Muscle layer of duodenum (tissue), 2 donors: ENCODE data around the gene PDE4B.
"Not testable (repeated sequence)": the region's sequence is repeated elsewhere in the genome, so short reads cannot be mapped to it uniquely, and the experiment has no call there.

Experiments
- H3K27ac ChIP-seq: one replicate; pipeline ENCODE4 v1.7.0; 2013; ENCODE audit warnings: mild to moderate bottlenecking, low read length
- H3K27me3 ChIP-seq: one replicate; pipeline ENCODE4 v1.7.0; 2013; ENCODE audit warnings: low read depth, mild to moderate bottlenecking, control low read depth, low read length
- H3K36me3 ChIP-seq, 2 donors: one replicate each; pipeline ENCODE4 v1.7.0; 2013; ENCODE audit warnings: low read length in 2 of 2, control low read depth in 1 of 2, mild to moderate bottlenecking in 1 of 2; ENCODE audit not compliant: insufficient read depth in 2 of 2, control insufficient read depth in 1 of 2
- H3K4me1 ChIP-seq, 2 donors: one replicate each; pipeline ENCODE4 v1.7.0; 2013; ENCODE audit warnings: low read length in 2 of 2, mild to moderate bottlenecking in 2 of 2, control low read depth in 1 of 2, moderate library complexity in 1 of 2; ENCODE audit not compliant: insufficient read depth in 2 of 2, control insufficient read depth in 1 of 2
- H3K4me3 ChIP-seq, 2 donors: one replicate each; pipeline ENCODE4 v1.7.0; 2013; ENCODE audit warnings: low read length in 2 of 2, low read depth in 1 of 2, mild to moderate bottlenecking in 1 of 2
- H3K9me3 ChIP-seq, 2 donors: one replicate each; pipeline ENCODE4 v1.7.0; 2013; ENCODE audit warnings: low read length in 2 of 2, control low read depth in 1 of 2, mild to moderate bottlenecking in 1 of 2; ENCODE audit not compliant: control insufficient read depth in 1 of 2
- donor health status: healthy.

Gene PDE4B

DNA sequence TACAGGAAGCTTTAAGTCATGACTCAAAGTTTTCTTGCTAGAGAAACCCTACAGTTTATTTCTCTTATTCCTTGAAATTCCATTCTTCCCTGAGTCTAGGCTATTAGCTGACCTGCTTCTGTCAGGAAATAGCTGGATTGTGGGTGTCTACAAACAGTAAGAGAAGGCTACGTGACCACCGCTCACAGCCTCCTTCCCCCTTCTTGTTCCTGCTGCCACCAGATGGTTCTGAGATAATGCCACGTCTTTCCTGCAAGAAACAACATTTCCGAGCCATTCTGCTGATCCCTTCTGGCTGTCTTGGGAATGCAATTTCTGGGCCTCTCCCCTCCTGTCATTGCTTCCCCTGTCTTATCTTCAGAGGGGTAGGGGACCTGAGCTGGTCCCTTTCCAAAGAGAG is 612.4 kb downstream of the PDE4B start:
- Histone ChIP-seq H3K27ac (no peak overlapping the region), H3K36me3 (no peaks in the 10 kb centered on the region), H3K27me3 (no peaks in the 10 kb centered on the region), H3K4me3 (no peak overlapping the region), H3K4me1 (peaks cover 0 to 9% of the 10 kb centered on the region in 2 donors), H3K9me3 (no peaks in the 10 kb centered on the region)

DNA sequence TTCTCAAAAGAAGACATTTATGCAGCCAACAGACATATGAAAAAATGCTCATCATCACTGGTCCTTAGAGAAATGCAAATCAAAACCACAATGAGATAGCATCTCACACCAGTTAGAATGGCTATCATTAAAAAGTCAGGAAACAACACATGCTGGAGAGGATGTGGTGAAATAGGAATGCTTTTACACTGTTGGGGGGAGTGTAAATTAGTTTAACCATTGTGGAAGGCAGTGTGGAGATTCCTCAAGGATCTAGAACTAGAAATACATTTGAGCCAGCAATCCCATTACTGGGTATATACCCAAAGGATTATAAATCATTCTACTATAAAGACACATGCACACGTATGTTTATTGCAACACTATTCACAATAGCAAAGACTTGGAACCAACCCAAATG is 618.8 kb downstream of the PDE4B start:
- H3K9me3 ChIP-seq, H3K27me3 ChIP-seq, H3K36me3 ChIP-seq, H3K4me1 ChIP-seq, H3K27ac ChIP-seq, H3K4me3 ChIP-seq: not testable (repeated sequence)

DNA sequence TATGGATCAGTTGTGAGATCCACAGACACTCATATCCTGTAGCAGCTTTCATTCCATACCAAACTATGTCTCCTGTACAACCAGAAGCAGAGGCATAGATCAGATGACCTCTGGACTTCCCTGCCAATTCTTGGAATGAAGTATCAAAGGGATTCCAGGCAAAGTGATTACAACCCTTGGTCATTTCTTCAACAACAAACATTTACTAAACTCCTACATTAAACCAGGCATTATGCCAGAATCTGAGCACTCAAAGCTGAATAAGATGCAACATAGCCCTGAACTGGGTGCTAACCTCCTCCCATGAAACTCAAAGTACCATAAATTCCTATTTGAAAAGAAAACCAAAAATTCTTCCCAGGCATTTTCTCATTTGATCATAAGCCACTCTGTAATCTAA is 620.0 kb downstream of the PDE4B start:
- no peaks in the 10 kb centered on the region for H3K27me3 ChIP-seq
- no peak overlapping the region for H3K4me3 ChIP-seq
- H3K36me3 ChIP-seq = no peaks in the 10 kb centered on the region
- peaks cover 0 to 9% of the 10 kb centered on the region in 2 donors for H3K9me3 ChIP-seq
- H3K4me1 ChIP-seq = peaks cover 3 to 4% of the 10 kb centered on the region in 2 donors
- H3K27ac ChIP-seq = no peak overlapping the region

DNA sequence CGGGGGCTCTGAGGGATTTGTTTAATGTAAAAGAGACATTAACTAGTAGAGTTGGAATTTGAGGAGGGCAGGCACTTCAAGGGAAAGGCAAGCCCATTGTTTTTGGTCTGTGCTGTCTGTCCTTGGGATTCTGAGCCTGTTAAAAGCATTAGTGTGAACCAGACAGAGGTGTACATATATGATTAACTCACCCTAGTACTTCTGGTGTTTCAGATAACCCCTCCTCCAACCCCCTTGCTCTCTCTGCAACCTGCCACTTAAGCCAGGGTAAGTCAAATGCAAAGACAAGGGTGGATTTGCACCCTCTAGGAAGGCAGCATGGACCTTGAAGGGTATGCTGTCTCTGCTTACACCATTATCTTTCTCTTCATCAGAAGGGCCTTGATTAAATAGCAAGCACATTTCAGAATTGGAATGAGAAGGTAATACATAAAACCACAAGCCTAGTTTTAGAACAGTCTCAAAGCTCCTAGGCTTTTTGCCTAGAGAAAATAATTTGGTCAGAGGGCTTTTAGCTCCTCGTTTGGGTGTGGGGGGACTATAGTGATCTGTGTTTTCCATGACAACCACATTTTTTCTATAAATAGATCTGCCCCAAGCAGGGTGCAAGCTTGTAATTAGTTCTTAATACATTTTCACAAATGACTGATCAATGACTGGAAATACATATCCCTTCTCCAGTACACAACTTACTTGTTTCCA is 620.6 kb downstream of the PDE4B start:
- Histone ChIP-seq H3K36me3 (no peaks in the 10 kb centered on the region), H3K4me3 (no peak overlapping the region), H3K27me3 (no peaks in the 10 kb centered on the region), H3K4me1 (peaks cover 3 to 4% of the 10 kb centered on the region in 2 donors), H3K9me3 (peaks cover 0 to 9% of the 10 kb centered on the region in 2 donors), H3K27ac (no peak overlapping the region)

DNA sequence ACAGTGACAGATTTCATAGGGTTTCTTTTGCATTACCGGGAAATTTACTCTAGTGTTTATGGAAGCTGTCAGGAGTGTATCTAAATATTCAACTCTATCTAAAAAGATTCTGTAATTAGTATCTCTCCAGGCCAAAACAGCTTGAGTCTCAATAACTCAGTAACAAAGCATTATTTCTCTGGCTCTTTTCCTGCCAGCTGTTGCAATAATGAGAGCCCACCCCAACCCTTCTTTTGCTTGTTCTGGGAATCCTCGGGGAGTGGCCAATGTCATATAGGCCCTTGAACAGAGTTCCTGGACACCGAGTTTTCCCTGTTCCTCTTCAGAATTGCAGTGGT is 621.1 kb downstream of the PDE4B start:
- Histone ChIP-seq H3K27ac (no peak overlapping the region), H3K4me3 (no peak overlapping the region), H3K27me3 (no peaks in the 10 kb centered on the region), H3K36me3 (no peaks in the 10 kb centered on the region), H3K4me1 (peaks cover 3 to 4% of the 10 kb centered on the region in 2 donors), H3K9me3 (peaks cover 0 to 9% of the 10 kb centered on the region in 2 donors)

DNA sequence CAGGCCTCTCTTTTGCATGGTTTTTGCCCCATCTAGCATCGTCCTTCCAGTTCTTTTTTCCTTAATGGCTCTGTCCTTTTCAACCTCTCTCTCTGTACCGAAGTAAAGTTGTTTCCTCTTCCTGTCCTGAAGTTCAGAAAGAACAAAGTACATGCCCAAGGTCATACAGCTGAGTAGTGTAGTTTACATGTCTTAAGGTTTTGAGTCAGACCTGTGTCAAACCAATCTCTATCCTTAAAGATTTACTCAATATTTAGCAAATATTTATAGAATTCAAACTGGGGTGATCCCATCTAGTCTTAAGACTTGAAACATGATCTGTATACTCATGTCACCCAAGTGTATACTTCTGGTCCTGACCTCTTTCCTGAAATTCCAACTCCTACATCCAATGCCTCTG is 622.6 kb downstream of the PDE4B start:
- no peak overlapping the region for H3K27ac ChIP-seq
- no peaks in the 10 kb centered on the region for H3K27me3 ChIP-seq
- peaks cover 3 to 4% of the 10 kb centered on the region in 2 donors for H3K4me1 ChIP-seq
- H3K4me3 ChIP-seq = no peak overlapping the region
- H3K36me3 ChIP-seq = no peaks in the 10 kb centered on the region
- peaks cover 0 to 9% of the 10 kb centered on the region in 2 donors for H3K9me3 ChIP-seq

DNA sequence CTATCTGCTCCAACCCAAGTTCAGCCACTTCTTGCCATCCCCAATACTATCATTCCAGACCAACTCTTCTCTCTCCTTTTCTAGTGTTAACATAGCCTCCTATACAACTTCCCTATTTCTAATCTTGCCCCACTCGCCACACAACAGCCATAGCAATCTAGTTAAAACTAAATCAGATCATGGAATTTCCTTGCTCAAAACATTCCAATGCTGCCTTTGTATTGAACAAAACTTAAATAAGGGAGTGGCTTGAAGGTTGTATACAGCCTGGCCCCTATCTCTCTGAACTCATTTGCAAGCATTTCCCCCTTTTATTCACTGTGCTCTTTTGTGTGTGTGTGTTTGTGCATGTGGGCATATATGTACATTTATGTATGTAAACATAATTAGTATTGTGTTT is 623.2 kb downstream of the PDE4B start:
- peaks cover 3 to 4% of the 10 kb centered on the region in 2 donors for H3K4me1 ChIP-seq
- H3K27me3 ChIP-seq = no peaks in the 10 kb centered on the region
- no peak overlapping the region for H3K27ac ChIP-seq
- H3K9me3 ChIP-seq = peaks cover 0 to 9% of the 10 kb centered on the region in 2 donors
- H3K4me3 ChIP-seq = no peak overlapping the region
- H3K36me3 ChIP-seq = no peaks in the 10 kb centered on the region

DNA sequence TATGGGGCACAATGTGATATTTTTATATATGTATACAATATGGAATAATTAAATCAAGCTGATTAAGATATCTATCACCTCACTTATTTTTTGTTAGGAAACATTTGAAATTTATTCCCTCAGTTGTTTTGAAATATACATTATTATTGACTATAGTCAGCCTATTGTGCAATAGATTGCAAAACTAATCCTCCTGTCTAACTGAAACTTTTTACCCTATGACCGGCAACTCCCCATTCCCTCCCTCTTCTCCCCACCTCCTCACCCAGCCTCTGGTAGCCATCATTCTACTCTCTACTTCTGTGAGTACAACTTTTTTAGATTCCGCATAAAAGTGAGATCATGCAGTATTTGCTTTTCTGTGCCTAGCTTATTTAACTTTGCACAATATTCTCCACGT is 623.6 kb downstream of the PDE4B start:
- H3K36me3 ChIP-seq = no peaks in the 10 kb centered on the region
- peaks cover 3 to 4% of the 10 kb centered on the region in 2 donors for H3K4me1 ChIP-seq
- H3K27ac ChIP-seq = no peak overlapping the region
- peaks cover 0 to 9% of the 10 kb centered on the region in 2 donors for H3K9me3 ChIP-seq
- H3K4me3 ChIP-seq = no peak overlapping the region
- no peaks in the 10 kb centered on the region for H3K27me3 ChIP-seq

DNA sequence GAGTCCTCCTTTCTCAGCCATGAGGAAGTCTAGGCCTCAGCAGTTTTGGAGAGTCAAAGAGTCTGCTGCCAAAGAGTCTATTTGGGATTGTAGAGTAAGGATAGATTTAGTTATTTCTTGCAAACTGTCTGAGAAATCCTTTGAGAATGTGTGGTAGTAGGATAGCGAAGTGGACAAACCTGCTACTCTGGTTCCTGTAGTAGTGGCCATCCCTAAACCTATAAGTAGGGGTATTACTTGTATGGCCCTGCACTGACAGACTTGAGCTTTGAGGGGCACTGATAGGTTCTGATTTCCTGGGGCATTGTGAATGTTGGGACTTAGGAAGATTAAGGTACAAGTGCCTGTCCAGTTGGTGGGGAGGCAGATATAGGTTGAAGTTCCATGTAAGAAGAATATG is 625.3 kb downstream of the PDE4B start:
- H3K27ac ChIP-seq = no peak overlapping the region
- H3K36me3 ChIP-seq = no peaks in the 10 kb centered on the region
- H3K27me3 ChIP-seq = no peaks in the 10 kb centered on the region
- H3K4me3 ChIP-seq = no peak overlapping the region
- peaks cover 0 to 9% of the 10 kb centered on the region in 2 donors for H3K9me3 ChIP-seq
- H3K4me1 ChIP-seq = peaks cover 1 to 4% of the 10 kb centered on the region in 2 donors

DNA sequence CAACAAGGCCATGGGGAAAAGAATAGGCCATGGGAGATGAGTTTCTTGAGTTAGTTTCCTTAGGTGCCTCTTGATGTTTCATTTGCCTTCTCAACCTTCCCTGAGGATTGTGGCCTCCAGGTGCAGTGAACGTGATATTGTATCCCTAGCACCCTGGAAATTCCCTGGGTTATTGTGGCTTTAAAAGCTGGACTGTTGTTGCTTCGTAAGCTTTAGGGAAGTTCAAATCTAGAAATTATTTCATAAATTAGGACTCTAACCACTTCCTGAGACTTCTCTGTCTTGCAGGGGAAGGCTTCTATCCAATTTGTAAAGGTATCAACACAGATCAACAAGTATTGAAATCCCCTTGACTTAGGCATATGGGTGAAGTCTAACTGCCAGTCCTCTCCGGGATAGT is 627.5 kb downstream of the PDE4B start:
- H3K27ac ChIP-seq, H3K9me3 ChIP-seq, H3K4me1 ChIP-seq, H3K27me3 ChIP-seq, H3K36me3 ChIP-seq, H3K4me3 ChIP-seq: not testable (repeated sequence)

DNA sequence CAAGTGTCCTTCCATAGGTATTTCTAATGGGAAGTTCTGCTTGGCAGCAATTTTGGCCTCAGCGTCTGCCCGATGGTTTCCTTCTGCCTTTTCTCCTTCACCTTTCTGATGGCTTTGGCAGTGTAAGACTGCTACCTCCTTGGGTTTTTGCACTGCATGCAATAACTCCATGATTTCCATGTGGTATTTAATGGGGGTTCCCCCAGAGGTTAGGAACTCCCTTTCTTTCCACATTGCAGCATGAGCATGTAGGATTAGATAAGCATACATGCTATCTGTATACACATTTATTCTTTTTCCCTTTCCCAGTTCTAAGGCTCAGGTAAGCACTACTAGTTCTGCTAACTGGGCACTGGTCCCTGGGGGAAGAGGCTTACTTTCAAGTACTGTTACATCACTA is 628.2 kb downstream of the PDE4B start:
- H3K36me3 ChIP-seq, H3K4me1 ChIP-seq, H3K27ac ChIP-seq, H3K4me3 ChIP-seq, H3K27me3 ChIP-seq, H3K9me3 ChIP-seq: not testable (repeated sequence)

DNA sequence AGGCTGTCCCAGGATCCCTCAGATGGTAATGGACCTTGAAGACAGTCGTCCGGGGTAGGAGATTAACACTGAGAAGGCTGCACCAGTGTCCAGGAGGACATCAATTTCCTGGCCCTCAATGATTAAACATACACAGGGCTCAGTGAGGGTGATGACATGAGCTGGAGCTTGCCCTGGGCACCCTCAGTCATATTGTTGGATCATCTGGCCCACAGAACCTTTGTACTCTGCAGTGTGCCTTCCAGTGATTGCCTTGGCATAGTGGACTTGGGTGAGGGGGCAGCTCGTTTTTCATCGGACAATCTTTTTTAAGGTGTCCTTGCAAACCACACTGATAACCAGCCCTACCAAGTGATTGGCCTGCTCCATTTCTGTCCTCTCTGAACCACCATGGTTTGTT is 630.1 kb downstream of the PDE4B start:
- H3K4me1 ChIP-seq = no peaks in the 10 kb centered on the region
- peaks cover 0 to 4% of the 10 kb centered on the region in 2 donors for H3K9me3 ChIP-seq
- H3K36me3 ChIP-seq = no peaks in the 10 kb centered on the region
- H3K27me3 ChIP-seq = no peaks in the 10 kb centered on the region
- H3K27ac ChIP-seq = no peak overlapping the region
- no peak overlapping the region for H3K4me3 ChIP-seq
